PFSK-1 (cell line): ENCODE measurements around the gene SPAG6.

Experiments used
- FOXP2 ChIP-seq: optimal IDR thresholded peaks from 2 replicates; pipeline ENCODE3; 2011; ENCODE audit warnings: borderline replicate concordance, control low read depth, inconsistent platforms; ENCODE audit not compliant: insufficient read depth; ENCODE audit errors: extremely low read length, extremely low read depth
- POLR2AphosphoS5 ChIP-seq: IDR thresholded peaks from 2 replicates; pipeline ENCODE4 v1.6.1; 2012; ENCODE audit warnings: low read depth, mild to moderate bottlenecking, control low read depth, low read length, moderate library complexity
- SIN3A ChIP-seq: IDR thresholded peaks from 2 replicates; pipeline ENCODE4 v1.6.1; 2012; ENCODE audit warnings: mild to moderate bottlenecking, low read length, moderate library complexity, borderline replicate concordance; ENCODE audit not compliant: insufficient read depth
- TAF1 ChIP-seq: IDR thresholded peaks from 2 replicates; pipeline ENCODE4 v1.6.1; 2012; ENCODE audit warnings: low read length, control low read depth, borderline replicate concordance; ENCODE audit not compliant: insufficient read depth
- TF ChIP-seq, protein P1 (sequence below), 2 experiments: IDR thresholded peaks; 2 replicates each; pipeline versions ENCODE4 v1.6.1 to v1.8.0; 2011 to 2012; ENCODE audit warnings: low read depth in 2 of 2, low read length in 2 of 2, control low read depth in 1 of 2, inconsistent platforms in 1 of 2, mild to moderate bottlenecking in 1 of 2, moderate library complexity in 1 of 2; ENCODE audit not compliant: insufficient read depth in 1 of 2

The SPAG6 gene

DNA sequence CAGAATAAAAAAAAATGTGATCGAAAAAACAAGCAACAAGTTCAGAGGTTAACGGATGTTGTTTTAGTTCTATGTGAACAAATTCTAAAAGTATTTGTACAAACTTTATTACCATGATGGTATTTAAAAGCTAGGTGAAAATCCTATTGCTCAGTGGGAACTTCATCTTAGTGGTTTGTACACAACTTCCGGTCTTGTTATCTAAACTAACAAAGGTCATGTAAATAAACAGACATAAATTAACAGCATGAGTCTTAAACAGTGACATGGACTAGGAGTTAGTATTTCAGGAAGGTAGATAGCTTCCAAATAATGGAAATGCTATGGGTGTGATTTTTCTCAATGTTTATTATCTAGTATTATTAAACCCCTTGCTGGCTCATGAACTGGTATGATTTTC, 83.8 kb downstream of the SPAG6 start:
- TF ChIP-seq FOXP2 (no peak), SIN3A (no peak), POLR2AphosphoS5 (no peak), TAF1 (no peak)
- TF ChIP-seq, protein P1, sequence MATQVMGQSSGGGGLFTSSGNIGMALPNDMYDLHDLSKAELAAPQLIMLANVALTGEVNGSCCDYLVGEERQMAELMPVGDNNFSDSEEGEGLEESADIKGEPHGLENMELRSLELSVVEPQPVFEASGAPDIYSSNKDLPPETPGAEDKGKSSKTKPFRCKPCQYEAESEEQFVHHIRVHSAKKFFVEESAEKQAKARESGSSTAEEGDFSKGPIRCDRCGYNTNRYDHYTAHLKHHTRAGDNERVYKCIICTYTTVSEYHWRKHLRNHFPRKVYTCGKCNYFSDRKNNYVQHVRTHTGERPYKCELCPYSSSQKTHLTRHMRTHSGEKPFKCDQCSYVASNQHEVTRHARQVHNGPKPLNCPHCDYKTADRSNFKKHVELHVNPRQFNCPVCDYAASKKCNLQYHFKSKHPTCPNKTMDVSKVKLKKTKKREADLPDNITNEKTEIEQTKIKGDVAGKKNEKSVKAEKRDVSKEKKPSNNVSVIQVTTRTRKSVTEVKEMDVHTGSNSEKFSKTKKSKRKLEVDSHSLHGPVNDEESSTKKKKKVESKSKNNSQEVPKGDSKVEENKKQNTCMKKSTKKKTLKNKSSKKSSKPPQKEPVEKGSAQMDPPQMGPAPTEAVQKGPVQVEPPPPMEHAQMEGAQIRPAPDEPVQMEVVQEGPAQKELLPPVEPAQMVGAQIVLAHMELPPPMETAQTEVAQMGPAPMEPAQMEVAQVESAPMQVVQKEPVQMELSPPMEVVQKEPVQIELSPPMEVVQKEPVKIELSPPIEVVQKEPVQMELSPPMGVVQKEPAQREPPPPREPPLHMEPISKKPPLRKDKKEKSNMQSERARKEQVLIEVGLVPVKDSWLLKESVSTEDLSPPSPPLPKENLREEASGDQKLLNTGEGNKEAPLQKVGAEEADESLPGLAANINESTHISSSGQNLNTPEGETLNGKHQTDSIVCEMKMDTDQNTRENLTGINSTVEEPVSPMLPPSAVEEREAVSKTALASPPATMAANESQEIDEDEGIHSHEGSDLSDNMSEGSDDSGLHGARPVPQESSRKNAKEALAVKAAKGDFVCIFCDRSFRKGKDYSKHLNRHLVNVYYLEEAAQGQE (IDR thresholded peaks at IDR 0.05; ENCODE audit: insufficient read depth in 1 of 2, low read depth in 2 of 2, low read length in 2 of 2) = no peak

GRCh38 chr10:22429981-22430421, 84.7 kb downstream of the SPAG6 start:
- TF ChIP-seq SIN3A (no peak), POLR2AphosphoS5 (no peak), TAF1 (no peak), FOXP2 (no peak)
- TF ChIP-seq, protein P1 (IDR thresholded peaks at IDR 0.05; ENCODE audit: insufficient read depth in 1 of 2, low read depth in 2 of 2, low read length in 2 of 2) = no peak

DNA sequence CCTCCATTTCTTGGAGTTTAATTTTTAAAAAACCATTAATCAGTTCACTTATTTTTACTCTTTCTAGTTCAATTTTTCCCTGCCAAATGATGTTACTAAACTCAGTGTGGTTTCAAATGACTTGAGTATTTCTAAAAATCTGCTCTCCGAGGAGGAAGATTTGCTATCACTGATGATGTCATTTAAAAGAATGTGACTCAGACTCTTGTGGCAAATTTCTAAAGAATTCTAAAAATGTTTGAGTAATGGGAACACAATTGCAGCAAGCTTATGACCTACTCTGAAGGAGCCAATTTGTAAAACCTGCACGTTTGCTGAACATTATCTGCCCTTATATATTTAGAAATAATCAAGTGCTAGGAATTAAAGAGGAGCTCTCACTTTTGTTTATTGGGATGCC, 88.6 kb downstream of the SPAG6 start:
- TF ChIP-seq SIN3A (no peak), POLR2AphosphoS5 (no peak), TAF1 (no peak), FOXP2 (no peak)
- TF ChIP-seq, protein P1 (IDR thresholded peaks at IDR 0.05; ENCODE audit: insufficient read depth in 1 of 2, low read depth in 2 of 2, low read length in 2 of 2) = no peak

GRCh38 chr10:22434521-22434920, 89.2 kb downstream of the SPAG6 start:
- no peak for TF ChIP-seq SIN3A
- TF ChIP-seq FOXP2 = no peak
- TF ChIP-seq, protein P1 (IDR thresholded peaks at IDR 0.05; ENCODE audit: insufficient read depth in 1 of 2, low read depth in 2 of 2, low read length in 2 of 2) = no peak
- TF ChIP-seq POLR2AphosphoS5 = no peak
- TF ChIP-seq TAF1 = no peak

DNA sequence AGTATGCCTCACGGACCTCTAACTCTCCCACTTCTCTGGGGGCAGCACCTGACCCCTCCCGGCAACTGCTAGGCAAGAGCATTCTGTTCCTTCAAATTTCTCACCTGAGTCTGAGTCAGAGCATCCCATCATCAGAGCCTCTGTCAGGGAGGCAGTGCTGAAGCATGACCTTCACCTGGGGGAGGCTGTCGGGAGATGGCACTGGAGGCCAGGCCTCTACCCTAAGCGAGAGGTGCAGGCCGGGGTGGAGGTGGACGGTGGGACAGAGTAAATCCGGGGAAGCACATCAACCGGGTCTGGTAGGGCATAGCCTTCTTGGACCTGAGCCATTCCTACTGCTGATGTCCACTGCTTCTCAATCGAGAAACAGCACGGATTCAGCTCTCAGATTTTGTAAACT, 90.4 kb downstream of the SPAG6 start:
- TF ChIP-seq POLR2AphosphoS5 (no peak), TAF1 (no peak), FOXP2 (no peak), SIN3A (no peak)
- TF ChIP-seq, protein P1 (IDR thresholded peaks at IDR 0.05; ENCODE audit: insufficient read depth in 1 of 2, low read depth in 2 of 2, low read length in 2 of 2) = no peak
